Activated naive CD4-positive, alpha-beta T cell treated with anti-CD3 and anti-CD28 coated beads for 36 hours (primary cell): ENCODE data around the gene ZFYVE28. TPM values are rescaled to one million over a fixed set of nuclear protein-coding genes. Genes with fewer than 3 reads are reported as not detected.

Source experiments
- CTCF ChIA-PET: fragments of 350-600 bp; sonication (Branson Sonifier 250); formaldehyde crosslinking; loops from one replicate; lab custom pipeline; 2021; ENCODE audit warnings: antibody characterized with exemption; lab: Charles Lee
- DNase-seq: peaks from one replicate; pipeline ENCODE4 v3.0.0-alpha.2; 2020
- H3K27ac Mint-ChIP-seq: one replicate; pipeline ENCODE4 v1.8.0; 2021; ENCODE audit warnings: mild to moderate bottlenecking, mixed read lengths
- H3K27me3 Mint-ChIP-seq: one replicate; pipeline ENCODE4 v1.8.0; 2021; ENCODE audit warnings: low read depth, mixed read lengths
- H3K36me3 Mint-ChIP-seq: one replicate; pipeline ENCODE4 v1.8.0; 2021; ENCODE audit warnings: low read depth, mixed read lengths
- H3K4me1 Mint-ChIP-seq: one replicate; pipeline ENCODE4 v1.8.0; 2021; ENCODE audit warnings: low read depth, mixed read lengths
- H3K4me3 Mint-ChIP-seq: one replicate; pipeline ENCODE4 v1.8.0; 2021; ENCODE audit warnings: mild to moderate bottlenecking, moderate library complexity, mixed read lengths
- H3K9me3 Mint-ChIP-seq: one replicate; pipeline ENCODE4 v1.8.0; 2021; ENCODE audit warnings: mixed read lengths
- intact Hi-C: fragments of 100-400 bp; cut with micrococcal nuclease; formaldehyde crosslinking; loops from one replicate; pipeline ENCODE4 v1.15.1; 2023
- total RNA-seq, 2 experiments: library from RNA; stranded (reverse); gene quantifications; one replicate each; pipeline ENCODE4 v1.2.3, GENCODE V29; 2021

ZFYVE28 gene
- total RNA-seq, 2 experiments from 2014 or later = 5.3 to 6.2 TPM

- H3K36me3 Mint-ChIP-seq = no peaks in the 10 kb centered on the region
- H3K9me3 Mint-ChIP-seq = no peaks in the 10 kb centered on the region
- no peak overlapping the region for H3K27ac Mint-ChIP-seq
- H3K4me1 Mint-ChIP-seq = no peaks in the 10 kb centered on the region
- CTCF ChIA-PET = no interaction called here
- DNase-seq = no peak
- intact Hi-C loops = no loop called here
- no peaks in the 10 kb centered on the region for H3K27me3 Mint-ChIP-seq
- no peak overlapping the region for H3K4me3 Mint-ChIP-seq
These were observed 33.7 kb upstream of the ZFYVE28 start for GRCh38 chr4:2451821-2452785.

GRCh38 chr4:2451036-2451520, 32.6 kb upstream of the ZFYVE28 start:
- intact Hi-C loops = no loop called here
- H3K36me3 Mint-ChIP-seq = no peaks in the 10 kb centered on the region
- H3K27me3 Mint-ChIP-seq = no peaks in the 10 kb centered on the region
- H3K9me3 Mint-ChIP-seq = no peaks in the 10 kb centered on the region
- no peak for DNase-seq
- no peaks in the 10 kb centered on the region for H3K4me1 Mint-ChIP-seq
- no peak overlapping the region for H3K27ac Mint-ChIP-seq
- no peak overlapping the region for H3K4me3 Mint-ChIP-seq
- CTCF ChIA-PET = interaction anchor here (0.7 kb wide), 1 partner anchor 9 kb away, joined by 3 read pairs; no protein-coding TSS in a partner anchor

- CTCF ChIA-PET = interaction anchor here (0.7 kb wide), 1 partner anchor 8 kb away, joined by 3 read pairs; no protein-coding TSS in a partner anchor
- Mint-ChIP-seq H3K4me1 (no peaks in the 10 kb centered on the region), H3K9me3 (no peaks in the 10 kb centered on the region), H3K27ac (no peak overlapping the region), H3K36me3 (no peaks in the 10 kb centered on the region), H3K27me3 (no peaks in the 10 kb centered on the region), H3K4me3 (no peak overlapping the region)
- DNase-seq = no peak
- intact Hi-C loops = no loop called here
These were observed 32.1 kb upstream of the ZFYVE28 start for GRCh38 chr4:2450394-2451035.

- CTCF ChIA-PET = no interaction called here
- intact Hi-C loops = no loop called here
- no peak overlapping the region for H3K4me3 Mint-ChIP-seq
- no peak for DNase-seq
- no peak overlapping the region for H3K27ac Mint-ChIP-seq
- H3K4me1 Mint-ChIP-seq = no peaks in the 10 kb centered on the region
- H3K36me3 Mint-ChIP-seq = no peaks in the 10 kb centered on the region
- no peaks in the 10 kb centered on the region for H3K27me3 Mint-ChIP-seq
- no peaks in the 10 kb centered on the region for H3K9me3 Mint-ChIP-seq
These were observed 31.3 kb upstream of the ZFYVE28 start for GRCh38 chr4:2449511-2450392.

GRCh38 chr4:2449051-2449450, 30.6 kb upstream of the ZFYVE28 start:
- no peaks in the 10 kb centered on the region for H3K9me3 Mint-ChIP-seq
- H3K36me3 Mint-ChIP-seq = no peaks in the 10 kb centered on the region
- H3K27me3 Mint-ChIP-seq = no peaks in the 10 kb centered on the region
- DNase-seq = no peak
- intact Hi-C loops = no loop called here
- no peaks in the 10 kb centered on the region for H3K4me1 Mint-ChIP-seq
- H3K4me3 Mint-ChIP-seq = no peak overlapping the region
- CTCF ChIA-PET = no interaction called here
- H3K27ac Mint-ChIP-seq = no peak overlapping the region

GRCh38 chr4:2448589-2448988, 30.1 kb upstream of the ZFYVE28 start:
- CTCF ChIA-PET = no interaction called here
- H3K27ac Mint-ChIP-seq = no peak overlapping the region
- no peak for DNase-seq
- intact Hi-C loops = no loop called here
- H3K27me3 Mint-ChIP-seq = no peaks in the 10 kb centered on the region
- no peaks in the 10 kb centered on the region for H3K4me1 Mint-ChIP-seq
- H3K4me3 Mint-ChIP-seq = no peak overlapping the region
- no peaks in the 10 kb centered on the region for H3K9me3 Mint-ChIP-seq
- no peaks in the 10 kb centered on the region for H3K36me3 Mint-ChIP-seq

GRCh38 chr4:2446656-2447564, 28.5 kb upstream of the ZFYVE28 start:
- no peak overlapping the region for H3K4me3 Mint-ChIP-seq
- no peaks in the 10 kb centered on the region for H3K9me3 Mint-ChIP-seq
- no peaks in the 10 kb centered on the region for H3K4me1 Mint-ChIP-seq
- CTCF ChIA-PET = no interaction called here
- intact Hi-C loops = no loop called here
- DNase-seq = no peak
- no peaks in the 10 kb centered on the region for H3K27me3 Mint-ChIP-seq
- H3K27ac Mint-ChIP-seq = no peak overlapping the region
- no peaks in the 10 kb centered on the region for H3K36me3 Mint-ChIP-seq

- peaks cover 2% of the 10 kb centered on the region for H3K4me1 Mint-ChIP-seq
- no peak overlapping the region for H3K27ac Mint-ChIP-seq
- no peaks in the 10 kb centered on the region for H3K36me3 Mint-ChIP-seq
- no peaks in the 10 kb centered on the region for H3K9me3 Mint-ChIP-seq
- no peak overlapping the region for H3K4me3 Mint-ChIP-seq
- no peak for DNase-seq
- intact Hi-C loops = no loop called here
- CTCF ChIA-PET = no interaction called here
- H3K27me3 Mint-ChIP-seq = no peaks in the 10 kb centered on the region
These were observed 27.1 kb upstream of the ZFYVE28 start for GRCh38 chr4:2445571-2445970.

GRCh38 chr4:2445130-2445529, 26.7 kb upstream of the ZFYVE28 start:
- no peaks in the 10 kb centered on the region for H3K27me3 Mint-ChIP-seq
- H3K9me3 Mint-ChIP-seq = no peaks in the 10 kb centered on the region
- H3K4me1 Mint-ChIP-seq = peaks cover 2% of the 10 kb centered on the region
- H3K27ac Mint-ChIP-seq = no peak overlapping the region
- no peak overlapping the region for H3K4me3 Mint-ChIP-seq
- CTCF ChIA-PET = no interaction called here
- H3K36me3 Mint-ChIP-seq = no peaks in the 10 kb centered on the region
- intact Hi-C loops = no loop called here
- no peak for DNase-seq

- Mint-ChIP-seq H3K27ac (no peak overlapping the region), H3K9me3 (no peaks in the 10 kb centered on the region)
- intact Hi-C loops = no loop called here
These were observed 25.7 kb upstream of the ZFYVE28 start for GRCh38 chr4:2443956-2444740.

More at GRCh38 chr4:2443956-2444740, 25.7 kb upstream of the ZFYVE28 start:
- CTCF ChIA-PET = interaction anchor here (0.6 to 2.1 kb wide), 4 partner anchors 17 to 395 kb away, joined by 3 to 12 read pairs (median 4); no protein-coding TSS in a partner anchor
- Mint-ChIP-seq H3K27me3 (no peaks in the 10 kb centered on the region), H3K4me3 (no peak overlapping the region), H3K4me1 (peaks cover 2% of the 10 kb centered on the region), H3K36me3 (no peaks in the 10 kb centered on the region)
- no peak for DNase-seq
